Measurements from ENCODE around the gene ABCB10. TPM values are rescaled to one million over a fixed set of nuclear protein-coding genes. Genes with fewer than 3 reads are reported as not detected.
"Not testable (repeated sequence)": the region's sequence is repeated elsewhere in the genome, so short reads cannot be mapped to it uniquely, and the experiment has no call there.

The ABCB10 gene
- total RNA-seq, 1 donor from 2014 or later, result 18.3 TPM

GRCh38 chr1:229599218-229599954, 40.9 kb upstream of the ABCB10 start:
- no peak overlapping the region for H3K27ac Mint-ChIP-seq (ENCODE audit: unreplicated experiment)
- peaks cover 24% of the 10 kb centered on the region for H3K4me1 Mint-ChIP-seq (ENCODE audit: unreplicated experiment)
- H3K9me3 Mint-ChIP-seq (ENCODE audit: unreplicated experiment), result no peaks in the 10 kb centered on the region

GRCh38 chr1:229597877-229598276, 39.4 kb upstream of the ABCB10 start:
- H3K27me3 Mint-ChIP-seq (ENCODE audit: unreplicated experiment), result no peaks in the 10 kb centered on the region
- H3K9me3 Mint-ChIP-seq (ENCODE audit: unreplicated experiment), result no peaks in the 10 kb centered on the region
- H3K4me3 Mint-ChIP-seq (ENCODE audit: unreplicated experiment), result no peak overlapping the region
- H3K36me3 Mint-ChIP-seq (ENCODE audit: low read depth, unreplicated experiment), result peaks cover 19% of the 10 kb centered on the region
- TF ChIP-seq CTCF (IDR thresholded peaks at IDR 0.05; ENCODE audit: unreplicated experiment), result no peak
- H3K4me1 Mint-ChIP-seq (ENCODE audit: unreplicated experiment), result peaks cover 24% of the 10 kb centered on the region
- H3K27ac Mint-ChIP-seq (ENCODE audit: unreplicated experiment), result no peak overlapping the region
- DNase-seq (ENCODE audit: low spot score), result no peak

More at GRCh38 chr1:229599218-229599954, 40.9 kb upstream of the ABCB10 start:
- Mint-ChIP-seq H3K4me3 (ENCODE audit: unreplicated experiment) (no peak overlapping the region), H3K27me3 (ENCODE audit: unreplicated experiment) (no peaks in the 10 kb centered on the region), H3K36me3 (ENCODE audit: low read depth, unreplicated experiment) (peaks cover 22% of the 10 kb centered on the region)
- no peak for DNase-seq (ENCODE audit: low spot score)
- no peak for TF ChIP-seq CTCF (IDR thresholded peaks at IDR 0.05; ENCODE audit: unreplicated experiment)

- H3K27me3 Mint-ChIP-seq (ENCODE audit: unreplicated experiment), result no peaks in the 10 kb centered on the region
- no peak overlapping the region for H3K27ac Mint-ChIP-seq (ENCODE audit: unreplicated experiment)
- DNase-seq (ENCODE audit: low spot score), result no peak
- peaks cover 17% of the 10 kb centered on the region for H3K4me1 Mint-ChIP-seq (ENCODE audit: unreplicated experiment)
- H3K4me3 Mint-ChIP-seq (ENCODE audit: unreplicated experiment), result no peak overlapping the region
- H3K9me3 Mint-ChIP-seq (ENCODE audit: unreplicated experiment), result no peaks in the 10 kb centered on the region
- no peak for TF ChIP-seq CTCF (IDR thresholded peaks at IDR 0.05; ENCODE audit: unreplicated experiment)
- peaks cover 12% of the 10 kb centered on the region for H3K36me3 Mint-ChIP-seq (ENCODE audit: low read depth, unreplicated experiment)
Observed at GRCh38 chr1:229596925-229597699, 38.6 kb upstream of the ABCB10 start.

- H3K36me3 Mint-ChIP-seq (ENCODE audit: low read depth, unreplicated experiment); H3K9me3 Mint-ChIP-seq (ENCODE audit: unreplicated experiment); H3K27me3 Mint-ChIP-seq (ENCODE audit: unreplicated experiment); H3K4me1 Mint-ChIP-seq (ENCODE audit: unreplicated experiment); DNase-seq (ENCODE audit: low spot score); H3K4me3 Mint-ChIP-seq (ENCODE audit: unreplicated experiment); H3K27ac Mint-ChIP-seq (ENCODE audit: unreplicated experiment): not testable (repeated sequence)
Observed at GRCh38 chr1:229595876-229596275, 37.4 kb upstream of the ABCB10 start.

- no peak for DNase-seq (ENCODE audit: low spot score)
- no peaks in the 10 kb centered on the region for H3K27me3 Mint-ChIP-seq (ENCODE audit: unreplicated experiment)
- H3K4me3 Mint-ChIP-seq (ENCODE audit: unreplicated experiment), result peak overlapping the region; percentile 19
- no peaks in the 10 kb centered on the region for H3K9me3 Mint-ChIP-seq (ENCODE audit: unreplicated experiment)
- peaks cover 4% of the 10 kb centered on the region for H3K36me3 Mint-ChIP-seq (ENCODE audit: low read depth, unreplicated experiment)
- H3K4me1 Mint-ChIP-seq (ENCODE audit: unreplicated experiment), result no peaks in the 10 kb centered on the region
- no peak for TF ChIP-seq CTCF (IDR thresholded peaks at IDR 0.05; ENCODE audit: unreplicated experiment)
- no peak overlapping the region for H3K27ac Mint-ChIP-seq (ENCODE audit: unreplicated experiment)
Observed at GRCh38 chr1:229594227-229595008, 35.9 kb upstream of the ABCB10 start.

Measured in endothelial cell (in vitro differentiated cells).